IMR-90 (cell line): ENCODE measurements around the gene SETDB1. TPM values are rescaled to one million over a fixed set of nuclear protein-coding genes. Genes with fewer than 3 reads are reported as not detected.

Source experiments
- ATAC-seq: fragments of 200-7000 bp; cut with Tn5 transposase; 2 replicates; pipeline ENCODE4 v1.9.1; 2020; ENCODE audit warnings: low read depth, mild to moderate bottlenecking, moderate library complexity
- BruUV-seq: library from RNA; stranded (reverse); fragments of 400-500 nt; replicated peaks from 2 replicates; lab custom pipeline; 2021; lab: Mats Ljungman, UMichigan
- CTCF ChIA-PET: fragments of 300-600 bp; formaldehyde crosslinking; extraction: SDS; loops from one replicate; lab custom pipeline; 2021; ENCODE audit warnings: antibody characterized with exemption; lab: Yijun Ruan, JAX
- POLR2A ChIA-PET: fragments of 300-600 bp; sonication (Branson Sonifier 250); formaldehyde crosslinking; loops from one replicate; lab custom pipeline; 2022; ENCODE audit warnings: antibody characterized with exemption; ENCODE audit not compliant: unreplicated experiment; lab: Charles Lee
- DNase-seq: peaks from one replicate; pipeline ENCODE4 v3.0.0; 2013
- H2AFZ ChIP-seq: replicated peaks from 2 replicates; pipeline ENCODE3; 2013; ENCODE audit warnings: low read length, mild to moderate bottlenecking; ENCODE audit not compliant: poor library complexity
- H2AK5ac ChIP-seq: 2 replicates; pipeline ENCODE4 v1.6.1; 2013; ENCODE audit warnings: low read depth, low read length, inconsistent platforms
- H2AK9ac ChIP-seq: replicated peaks from 2 replicates; pipeline ENCODE3; 2013; ENCODE audit warnings: mild to moderate bottlenecking, low read depth, low read length, moderate library complexity; ENCODE audit not compliant: poor library complexity
- H2BK120ac ChIP-seq: 2 replicates; pipeline ENCODE4 v1.6.1; 2013; ENCODE audit warnings: low read depth, low read length, inconsistent platforms
- H2BK15ac ChIP-seq: 3 replicates; pipeline ENCODE4 v1.6.1; 2013; ENCODE audit warnings: low read depth, low read length, inconsistent platforms
- H2BK20ac ChIP-seq: 2 replicates; pipeline ENCODE4 v1.6.1; 2013; ENCODE audit warnings: low read depth, mild to moderate bottlenecking, inconsistent platforms, low read length, moderate library complexity
- H2BK5ac ChIP-seq: 2 replicates; pipeline ENCODE4 v1.6.1; 2013; ENCODE audit warnings: mild to moderate bottlenecking, low read depth, low read length, inconsistent platforms; ENCODE audit not compliant: poor library complexity, severe bottlenecking
- H3K14ac ChIP-seq: replicated peaks from 2 replicates; pipeline ENCODE4 v1.6.1; 2013; ENCODE audit warnings: low read depth, low read length, inconsistent platforms
- H3K18ac ChIP-seq: 2 replicates; pipeline ENCODE4 v1.6.1; 2013; ENCODE audit warnings: low read depth, low read length, control low read depth
- H3K23ac ChIP-seq: 2 replicates; pipeline ENCODE4 v1.6.1; 2013; ENCODE audit warnings: low read depth, low read length, inconsistent platforms
- H3K27ac ChIP-seq: 2 replicates; pipeline ENCODE4 v1.5.1; 2013; ENCODE audit warnings: mild to moderate bottlenecking, control low read depth, low read length; ENCODE audit not compliant: insufficient read depth
- H3K27me3 ChIP-seq: 2 replicates; pipeline ENCODE4 v1.6.1; 2013; ENCODE audit warnings: low read length; ENCODE audit not compliant: control insufficient read depth, insufficient read depth
- H3K36me3 ChIP-seq: 2 replicates; pipeline ENCODE4 v1.6.1; 2013; ENCODE audit warnings: low read length, mixed read lengths; ENCODE audit not compliant: control insufficient read depth, insufficient read depth
- H3K4ac ChIP-seq: 2 replicates; pipeline ENCODE4 v1.6.1; 2013; ENCODE audit warnings: low read depth, low read length, inconsistent platforms
- H3K4me1 ChIP-seq: 2 replicates; pipeline ENCODE4 v1.6.1; 2013; ENCODE audit warnings: low read length, mixed read lengths; ENCODE audit not compliant: control insufficient read depth, insufficient read depth
- H3K4me2 ChIP-seq: 2 replicates; pipeline ENCODE4 v1.6.1; 2013; ENCODE audit warnings: low read depth, mild to moderate bottlenecking, control low read depth, low read length, moderate library complexity
- H3K4me3 ChIP-seq: 2 replicates; pipeline ENCODE4 v1.5.1; 2013; ENCODE audit warnings: low read depth, mild to moderate bottlenecking, control low read depth, low read length, moderate library complexity; ENCODE audit not compliant: insufficient read depth
- H3K56ac ChIP-seq: 2 replicates; pipeline ENCODE4 v1.6.1; 2013; ENCODE audit warnings: low read length, inconsistent platforms; ENCODE audit not compliant: insufficient read depth; ENCODE audit errors: extremely low read depth
- H3K79me1 ChIP-seq, 2 experiments: 2 replicates each; pipeline ENCODE4 v1.6.1; 2013; ENCODE audit warnings: low read length in 2 of 2, inconsistent platforms in 1 of 2, low read depth in 1 of 2
- H3K9ac ChIP-seq: 2 replicates; pipeline ENCODE4 v1.6.1; 2013; ENCODE audit warnings: low read depth, low read length, control low read depth
- H3K9me1 ChIP-seq: 2 replicates; pipeline ENCODE4 v1.6.1; 2013; ENCODE audit warnings: low read length, inconsistent platforms; ENCODE audit not compliant: insufficient read depth
- H3K9me3 ChIP-seq: 2 replicates; pipeline ENCODE4 v1.6.1; 2013; ENCODE audit warnings: low read length; ENCODE audit not compliant: control insufficient read depth, insufficient read depth
- H4K20me1 ChIP-seq: 2 replicates; pipeline ENCODE4 v1.6.1; 2013; ENCODE audit warnings: low read length, inconsistent platforms; ENCODE audit not compliant: insufficient read depth
- H4K5ac ChIP-seq: 2 replicates; pipeline ENCODE4 v1.6.1; 2013; ENCODE audit warnings: mild to moderate bottlenecking, low read depth, low read length, control low read depth
- H4K8ac ChIP-seq, 2 experiments: 2 replicates each; pipeline ENCODE4 v1.6.1; 2013; ENCODE audit warnings: low read depth in 2 of 2, low read length in 2 of 2, control low read depth in 1 of 2, inconsistent platforms in 1 of 2
- H4K91ac ChIP-seq: 2 replicates; pipeline ENCODE4 v1.6.1; 2013; ENCODE audit warnings: low read depth, low read length, inconsistent platforms; ENCODE audit not compliant: insufficient read depth
- BHLHE40 ChIP-seq: fragments of 150-350 bp; IDR thresholded peaks from 2 replicates; pipeline ENCODE4 v1.6.1; 2016; ENCODE audit warnings: mild to moderate bottlenecking, low read depth, low read length
- CHD1 ChIP-seq: IDR thresholded peaks from 2 replicates; pipeline ENCODE4 v1.6.1; 2012; ENCODE audit warnings: low read depth, low read length, improper control_type of control experiment
- CTCF ChIP-seq: conservative IDR thresholded peaks from 2 replicates; pipeline ENCODE4 v1.5.1; 2012; ENCODE audit warnings: mild to moderate bottlenecking, low read depth, low read length, improper control_type of control experiment
- ELK1 ChIP-seq: fragments of 150-350 bp; IDR thresholded peaks from 2 replicates; pipeline ENCODE4 v1.6.1; 2016; ENCODE audit warnings: low read depth, mild to moderate bottlenecking, low read length, moderate library complexity, borderline replicate concordance
- FOS ChIP-seq: fragments of 150-350 bp; IDR thresholded peaks from 2 replicates; pipeline ENCODE4 v1.6.1; 2016; ENCODE audit warnings: low read depth, low read length
- MAZ ChIP-seq: IDR thresholded peaks from 2 replicates; pipeline ENCODE4 v1.6.1; 2012; ENCODE audit warnings: low read depth, mild to moderate bottlenecking, low read length, improper control_type of control experiment, moderate library complexity, borderline replicate concordance
- MXI1 ChIP-seq: IDR thresholded peaks from 2 replicates; pipeline ENCODE4 v1.6.1; 2012; ENCODE audit warnings: low read depth, mild to moderate bottlenecking, low read length, moderate library complexity, borderline replicate concordance
- NFE2L2 ChIP-seq: fragments of 150-350 bp; IDR thresholded peaks from 2 replicates; pipeline ENCODE4 v1.6.1; 2016; ENCODE audit warnings: low read depth, mild to moderate bottlenecking, low read length
- POLR2A ChIP-seq: IDR thresholded peaks from 2 replicates; pipeline ENCODE4 v1.6.1; 2012; ENCODE audit warnings: mild to moderate bottlenecking, low read depth, low read length
- RAD21 ChIP-seq: IDR thresholded peaks from 2 replicates; pipeline ENCODE4 v1.6.1; 2012; ENCODE audit warnings: low read length, improper control_type of control experiment
- SMC3 ChIP-seq: fragments of 150-350 bp; IDR thresholded peaks from 2 replicates; pipeline ENCODE4 v1.6.1; 2016; ENCODE audit warnings: low read depth, mild to moderate bottlenecking, antibody characterized with exemption, low read length, moderate library complexity
- USF2 ChIP-seq: fragments of 150-350 bp; IDR thresholded peaks from 2 replicates; pipeline ENCODE4 v1.6.1; 2017; ENCODE audit warnings: mild to moderate bottlenecking, antibody characterized with exemption, low read length, low read depth
- WGBS, 2 experiments: methylation state at CpG; one replicate each; pipeline versions ENCODE4 v1.1.5 to v1.1.7; 2013; ENCODE audit warnings: missing lambda C conversion rate in 2 of 2; ENCODE audit not compliant: insufficient read length in 1 of 2; ENCODE audit errors: extremely low coverage in 2 of 2; 5-methylcytosine and 5-hydroxymethylcytosine counted together
- dilution Hi-C: fragments of 300-500 bp; cut with HindIII; formaldehyde crosslinking; loops from one replicate; pipeline ENCODE4 v1.14.3; 2018; ENCODE audit warnings: low sequenced_read_pairs; ENCODE audit not compliant: unreplicated experiment
- in situ Hi-C: fragments of 300-500 bp; cut with MboI; formaldehyde crosslinking; loops from 3 replicates; pipeline ENCODE4 v1.14.3; 2019; ENCODE audit warnings: low sequenced_read_pairs, inconsistent platforms, mixed read lengths
- intact Hi-C: fragments of 100-400 bp; cut with micrococcal nuclease; formaldehyde crosslinking; loops from 2 replicates; pipeline ENCODE4 v1.10.0; 2022
- polyA plus RNA-seq, 3 experiments: library from polyadenylated mRNA; depleted of rRNA; stranded (reverse); fragments of >200 nt; gene quantifications; 2 replicates each; pipeline ENCODE4 v1.2.3, GENCODE V29; 2012; ENCODE audit warnings: low replicate concordance in 1 of 3
- total RNA-seq: library from RNA; depleted of rRNA; stranded (reverse); fragments of >200 nt; gene quantifications from 2 replicates; pipeline ENCODE4 v1.2.3, GENCODE V29; 2012

The SETDB1 gene
- total and polyA plus RNA-seq, 2 of the 4 experiments (the other 2 are of a cell fraction) = 18.7 to 22.9 TPM

GRCh38 chr1:150931773-150932172 lies 5.6 kb downstream of the SETDB1 start:
- ChIA-PET POLR2A (no interaction called here), CTCF (no interaction called here)
- H3K9me3 ChIP-seq = peaks cover 2% of the 10 kb centered on the region
- no TSS peak for BruUV-seq
- no peak overlapping the region for H4K91ac ChIP-seq
- H3K4ac ChIP-seq = no peak overlapping the region
- no peak overlapping the region for H2BK15ac ChIP-seq
- TF ChIP-seq MXI1 = no peak
- TF ChIP-seq RAD21 = no peak
- TF ChIP-seq BHLHE40 = no peak
- TF ChIP-seq NFE2L2 = no peak
- TF ChIP-seq POLR2A = no peak
- no peak for TF ChIP-seq USF2
- TF ChIP-seq FOS = no peak
- no peak for TF ChIP-seq CHD1
- TF ChIP-seq MAZ = no peak
- no peak for TF ChIP-seq CTCF
- no peak for TF ChIP-seq SMC3
- no peak for TF ChIP-seq ELK1
- no peak overlapping the region for H3K14ac ChIP-seq
- H3K79me1 ChIP-seq = peaks cover 16 to 18% of the 10 kb centered on the region in 2 experiments
- no peaks in the 10 kb centered on the region for H4K20me1 ChIP-seq
- no peak overlapping the region for H4K8ac ChIP-seq
- no peak overlapping the region for H2BK20ac ChIP-seq
- no peak overlapping the region for H3K56ac ChIP-seq
- WGBS, 2 experiments = no CpG with 5 or more reads among the region's 1 CpG
- in situ Hi-C loops (no loop called here), intact Hi-C loops (no loop called here), dilution Hi-C loops (no loop called here)
- no peak overlapping the region for H4K5ac ChIP-seq
- H2AFZ ChIP-seq = no peak overlapping the region
- H3K36me3 ChIP-seq = peaks cover 34% of the 10 kb centered on the region
- no peak overlapping the region for H3K23ac ChIP-seq
- H3K27me3 ChIP-seq = no peaks in the 10 kb centered on the region
- peaks cover 2% of the 10 kb centered on the region; the same call in 1 of the 2 replicates for H3K4me1 ChIP-seq
- no peak overlapping the region for H3K27ac ChIP-seq
- no peak for ATAC-seq
- DNase-seq = peak; percentile 23
- no peak overlapping the region for H2AK9ac ChIP-seq
- H3K4me2 ChIP-seq = no peak overlapping the region
- no peak overlapping the region for H2BK120ac ChIP-seq
- no peak overlapping the region for H3K18ac ChIP-seq
- H3K4me3 ChIP-seq = no peak overlapping the region
- no peak overlapping the region for H2BK5ac ChIP-seq
- H3K9me1 ChIP-seq = 0 out of 2 replicates have a peak, but pooled peaks cover 3% of the 10 kb centered on the region
- no peak overlapping the region for H3K9ac ChIP-seq
- H2AK5ac ChIP-seq = no peak overlapping the region
